GM12892 (cell line): ENCODE results near the gene CNTN4.

Experiments
- POLR2A ChIP-seq: IDR thresholded peaks from 2 replicates; pipeline ENCODE4 v1.6.1; 2011; ENCODE audit warnings: low read depth, low read length, control low read depth
- POLR2AphosphoS5 ChIP-seq: IDR thresholded peaks from 2 replicates; pipeline ENCODE4 v1.6.1; 2011; ENCODE audit warnings: low read depth, low read length, control low read depth

GRCh38 chr3:2517500-2518172, 419.0 kb downstream of the CNTN4 start:
- TF ChIP-seq POLR2AphosphoS5, result no peak
- no peak for TF ChIP-seq POLR2A
